Measurements from ENCODE around the gene ANO3.

Gene ANO3

GRCh38 chr11:26477396-26477795, 145.5 kb downstream of the ANO3 start:
- no peak for TF ChIP-seq CTCF (IDR thresholded peaks at IDR 0.05; ENCODE audit: control insufficient read depth, extremely low read depth, insufficient read depth)
- DNase-seq (ENCODE audit: low read depth) = no peak
- no peak overlapping the region for H3K4me3 ChIP-seq (ENCODE audit: low read depth, low read length)

- no peak for TF ChIP-seq CTCF (IDR thresholded peaks at IDR 0.05; ENCODE audit: control insufficient read depth, extremely low read depth, insufficient read depth)
- no peak overlapping the region for H3K4me3 ChIP-seq (ENCODE audit: low read depth, low read length)
- no peak for DNase-seq (ENCODE audit: low read depth)
Measured at GRCh38 chr11:26478710-26479109, 146.8 kb downstream of the ANO3 start.

GRCh38 chr11:26480041-26480440, 148.1 kb downstream of the ANO3 start:
- no peak for TF ChIP-seq CTCF (IDR thresholded peaks at IDR 0.05; ENCODE audit: control insufficient read depth, extremely low read depth, insufficient read depth)
- no peak overlapping the region for H3K4me3 ChIP-seq (ENCODE audit: low read depth, low read length)
- DNase-seq (ENCODE audit: low read depth) = no peak

- DNase-seq (ENCODE audit: low read depth) = no peak
- TF ChIP-seq CTCF (IDR thresholded peaks at IDR 0.05; ENCODE audit: control insufficient read depth, extremely low read depth, insufficient read depth) = no peak
- H3K4me3 ChIP-seq (ENCODE audit: low read depth, low read length) = no peak overlapping the region
Measured at GRCh38 chr11:26483108-26483507, 151.2 kb downstream of the ANO3 start.

- no peak for TF ChIP-seq CTCF (IDR thresholded peaks at IDR 0.05; ENCODE audit: control insufficient read depth, extremely low read depth, insufficient read depth)
- no peak overlapping the region for H3K4me3 ChIP-seq (ENCODE audit: low read depth, low read length)
- no peak for DNase-seq (ENCODE audit: low read depth)
Measured at GRCh38 chr11:26490546-26490945, 158.6 kb downstream of the ANO3 start.

- DNase-seq (ENCODE audit: low read depth) = no peak
- TF ChIP-seq CTCF (IDR thresholded peaks at IDR 0.05; ENCODE audit: control insufficient read depth, extremely low read depth, insufficient read depth) = no peak
- no peak overlapping the region for H3K4me3 ChIP-seq (ENCODE audit: low read depth, low read length)
Measured at GRCh38 chr11:26493616-26494015, 161.7 kb downstream of the ANO3 start.

GRCh38 chr11:26507229-26507628, 175.3 kb downstream of the ANO3 start:
- no peak overlapping the region for H3K4me3 ChIP-seq (ENCODE audit: low read depth, low read length)
- no peak for TF ChIP-seq CTCF (IDR thresholded peaks at IDR 0.05; ENCODE audit: control insufficient read depth, extremely low read depth, insufficient read depth)
- no peak for DNase-seq (ENCODE audit: low read depth)
